Loucy (cell line): ENCODE results near the gene GOT1.

ENCODE experiments used
- H2AFZ ChIP-seq: fragments of 200-600 bp; sonication (generic); 2 replicates; pipeline ENCODE4 v1.6.0; 2016; ENCODE audit warnings: antibody characterized with exemption, mild to moderate bottlenecking, low read length, moderate library complexity
- H3F3A ChIP-seq: fragments of 200-600 bp; 2 replicates; pipeline ENCODE4 v1.6.0; 2016; ENCODE audit warnings: antibody characterized with exemption, low read depth, mild to moderate bottlenecking
- H3K27me3 ChIP-seq: fragments of 200-600 bp; sonication (generic); 2 replicates; pipeline ENCODE4 v1.6.1; 2014; ENCODE audit warnings: low read length, mild to moderate bottlenecking; ENCODE audit not compliant: insufficient read depth, poor library complexity, severe bottlenecking
- H3K36me3 ChIP-seq: fragments of 200-600 bp; sonication (generic); 2 replicates; pipeline ENCODE4 v1.6.1; 2016; ENCODE audit warnings: low read length; ENCODE audit not compliant: insufficient read depth
- H3K4me1 ChIP-seq: fragments of 200-600 bp; sonication (generic); 2 replicates; pipeline ENCODE4 v1.5.1; 2014; ENCODE audit warnings: low read length, mild to moderate bottlenecking; ENCODE audit not compliant: insufficient read depth, poor library complexity, severe bottlenecking
- H3K4me2 ChIP-seq: fragments of 200-600 bp; sonication (generic); 2 replicates; pipeline ENCODE4 v1.6.0; 2014; ENCODE audit warnings: antibody characterized with exemption, low read length, low read depth, mild to moderate bottlenecking; ENCODE audit not compliant: poor library complexity, severe bottlenecking
- H3K4me3 ChIP-seq: fragments of 200-600 bp; sonication (generic); 2 replicates; pipeline ENCODE4 v1.5.1; 2014; ENCODE audit warnings: low read length, mild to moderate bottlenecking, mixed read lengths; ENCODE audit not compliant: poor library complexity, severe bottlenecking
- H3K79me2 ChIP-seq: fragments of 200-600 bp; sonication (generic); 2 replicates; pipeline ENCODE4 v1.6.1; 2014; ENCODE audit warnings: low read length; ENCODE audit not compliant: insufficient read depth
- H3K9ac ChIP-seq: fragments of 200-600 bp; sonication (generic); 2 replicates; pipeline ENCODE4 v1.6.0; 2014; ENCODE audit warnings: mild to moderate bottlenecking, low read depth, low read length, moderate library complexity; ENCODE audit not compliant: poor library complexity, severe bottlenecking
- H3K9me2 ChIP-seq: fragments of 200-600 bp; sonication (generic); replicated peaks from 2 replicates; pipeline ENCODE4 v1.6.1; 2016; ENCODE audit warnings: low read depth, low read length, mixed read lengths
- H3K9me3 ChIP-seq: fragments of 200-600 bp; sonication (generic); 2 replicates; pipeline ENCODE4 v1.6.1; 2014; ENCODE audit warnings: mild to moderate bottlenecking, antibody characterized with exemption, low read length, low read depth; ENCODE audit not compliant: insufficient read depth
- H4K20me1 ChIP-seq: fragments of 200-600 bp; sonication (generic); 2 replicates; pipeline ENCODE4 v1.6.0; 2014; ENCODE audit warnings: antibody characterized with exemption, low read length, mild to moderate bottlenecking; ENCODE audit not compliant: insufficient read depth, poor library complexity, severe bottlenecking
- CTCF ChIP-seq: fragments of 200-600 bp; sonication (generic); conservative IDR thresholded peaks from 2 replicates; pipeline ENCODE4 v1.5.1; 2014; ENCODE audit warnings: mild to moderate bottlenecking, antibody characterized with exemption, low read length
- EZH2phosphoT487 ChIP-seq: fragments of 200-600 bp; IDR thresholded peaks from 2 replicates; pipeline ENCODE4 v1.6.1; 2018; ENCODE audit warnings: antibody characterized with exemption, mild to moderate bottlenecking, moderate library complexity, borderline replicate concordance

Gene GOT1

DNA sequence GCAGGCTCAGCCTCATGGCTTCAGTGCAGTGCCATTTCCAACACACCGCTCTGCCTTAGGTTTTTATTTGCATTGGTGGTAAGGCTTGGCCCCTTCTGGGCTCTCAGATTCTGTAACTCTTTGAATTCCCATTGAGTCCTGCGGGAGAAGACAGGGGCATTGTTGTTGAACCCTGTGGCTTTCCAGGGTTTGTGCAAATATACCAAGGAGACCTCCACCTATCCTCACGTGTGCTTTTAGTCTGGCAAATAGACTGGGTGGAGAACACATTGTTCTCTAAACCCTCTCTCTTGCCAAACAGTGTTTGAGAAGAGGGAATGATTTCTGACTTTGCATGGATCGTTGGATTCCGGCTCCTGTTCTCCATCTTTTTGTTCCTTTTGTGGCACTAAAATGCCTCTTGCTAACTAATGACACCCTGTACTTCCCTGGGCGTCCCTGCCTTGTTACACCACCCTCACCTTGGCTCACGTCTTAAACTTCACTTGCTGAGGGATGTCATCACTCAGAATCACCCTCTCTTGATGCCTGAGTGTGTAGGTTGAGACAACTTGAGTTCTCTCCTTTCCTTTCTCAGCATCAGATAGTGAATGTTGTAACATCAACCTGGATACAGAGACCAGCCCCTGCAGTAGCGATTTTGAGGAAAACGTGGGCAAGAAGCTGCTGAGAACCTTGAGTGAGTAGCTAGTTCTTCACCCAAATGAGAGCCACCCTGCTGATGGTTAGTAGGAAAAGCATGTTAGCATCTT lies 40.5 kb downstream of the GOT1 start:
- H3K27me3 ChIP-seq = no peaks in the 10 kb centered on the region
- H3K36me3 ChIP-seq = no peaks in the 10 kb centered on the region
- H4K20me1 ChIP-seq = no peaks in the 10 kb centered on the region
- no peaks in the 10 kb centered on the region for H3K9me2 ChIP-seq
- no peak overlapping the region for H3K9ac ChIP-seq
- H3F3A ChIP-seq = no peaks in the 10 kb centered on the region
- no peak for TF ChIP-seq EZH2phosphoT487
- no peak for TF ChIP-seq CTCF
- no peak overlapping the region for H3K4me3 ChIP-seq
- no peaks in the 10 kb centered on the region for H3K9me3 ChIP-seq
- H3K4me2 ChIP-seq = no peak overlapping the region
- no peak overlapping the region for H2AFZ ChIP-seq
- H3K79me2 ChIP-seq = no peaks in the 10 kb centered on the region
- H3K4me1 ChIP-seq = no peaks in the 10 kb centered on the region

GRCh38 chr10:99387541-99387940 lies 42.9 kb downstream of the GOT1 start:
- Histone ChIP-seq H3K9ac (no peak overlapping the region), H3K9me2 (no peaks in the 10 kb centered on the region), H3K4me1 (no peaks in the 10 kb centered on the region), H3K79me2 (no peaks in the 10 kb centered on the region), H3K36me3 (no peaks in the 10 kb centered on the region), H3K4me3 (no peak overlapping the region), H3F3A (no peaks in the 10 kb centered on the region), H3K9me3 (no peaks in the 10 kb centered on the region), H3K4me2 (no peak overlapping the region), H3K27me3 (no peaks in the 10 kb centered on the region), H2AFZ (no peak overlapping the region), H4K20me1 (no peaks in the 10 kb centered on the region)
- TF ChIP-seq EZH2phosphoT487 = no peak
- no peak for TF ChIP-seq CTCF

GRCh38 chr10:99387071-99387470 lies 43.4 kb downstream of the GOT1 start:
- Histone ChIP-seq H3K27me3 (no peaks in the 10 kb centered on the region), H3K79me2 (no peaks in the 10 kb centered on the region), H3K4me3 (no peak overlapping the region), H3K9ac (no peak overlapping the region), H3K4me2 (no peak overlapping the region), H3K9me2 (no peaks in the 10 kb centered on the region), H4K20me1 (no peaks in the 10 kb centered on the region), H3K9me3 (no peaks in the 10 kb centered on the region), H3F3A (no peaks in the 10 kb centered on the region), H2AFZ (no peak overlapping the region), H3K4me1 (no peaks in the 10 kb centered on the region), H3K36me3 (no peaks in the 10 kb centered on the region)
- TF ChIP-seq EZH2phosphoT487 (no peak), CTCF (no peak)
